NCI-H2081 treated with DMSO at 0.1 percent for 48 hours (cell line): ENCODE measurements around the gene CLDN2.

Experiments used
- DNase-seq: peaks from one replicate; lab custom pipeline; 2025; lab: John Stamatoyannopoulos, UW

CLDN2 gene

GRCh38 chrX:106921637-106922036, 1.4 kb downstream of the CLDN2 start:
- DNase-seq = no peak

DNA sequence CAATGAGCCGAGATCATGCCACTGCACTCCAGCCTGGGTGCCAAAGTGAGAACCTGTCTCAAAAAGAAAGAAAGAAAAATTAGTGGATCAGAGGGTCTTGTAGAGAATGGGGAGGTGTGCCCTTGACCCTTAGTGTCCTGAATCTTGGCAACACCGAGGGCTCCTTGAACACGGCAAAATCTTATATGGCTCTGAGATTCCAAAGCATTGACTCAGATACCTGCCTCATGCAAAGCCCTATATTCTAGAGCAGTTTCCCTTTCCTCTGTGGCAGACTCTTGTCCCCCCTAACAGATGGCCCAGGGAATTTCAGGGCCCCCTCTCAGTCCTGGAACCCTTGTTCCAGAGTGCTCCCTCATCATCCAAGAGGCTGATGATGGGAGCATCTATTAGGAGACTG, 6.8 kb downstream of the CLDN2 start:
- DNase-seq = no peak

DNA sequence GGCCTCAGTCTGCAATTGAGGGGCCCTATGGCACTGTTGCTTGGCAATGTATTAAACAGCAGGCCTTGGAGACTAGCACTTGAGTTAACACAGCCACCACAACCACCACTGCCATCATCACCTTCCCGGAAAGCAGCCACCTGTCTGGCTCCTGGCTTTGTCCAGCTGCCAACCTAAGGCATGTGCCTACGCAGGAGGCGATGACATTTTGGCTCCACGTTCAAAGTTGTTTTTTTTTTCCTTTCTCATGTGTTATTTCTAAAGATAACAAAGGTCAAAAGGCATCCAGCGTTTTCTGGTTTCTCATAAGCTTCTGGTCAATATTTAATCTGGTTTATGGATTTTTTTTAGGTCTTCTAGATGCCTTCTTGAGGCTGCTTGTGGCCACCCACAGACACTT, 7.5 kb downstream of the CLDN2 start:
- DNase-seq = no peak

- DNase-seq = no peak
These were observed 8.0 kb downstream of the CLDN2 start for GRCh38 chrX:106928227-106928626.

- DNase-seq = no peak
These were observed 11.8 kb downstream of the CLDN2 start for GRCh38 chrX:106931831-106932491.

GRCh38 chrX:106932492-106932923, 12.3 kb downstream of the CLDN2 start:
- no peak for DNase-seq

GRCh38 chrX:106932960-106933537, 12.8 kb downstream of the CLDN2 start:
- no peak for DNase-seq

DNA sequence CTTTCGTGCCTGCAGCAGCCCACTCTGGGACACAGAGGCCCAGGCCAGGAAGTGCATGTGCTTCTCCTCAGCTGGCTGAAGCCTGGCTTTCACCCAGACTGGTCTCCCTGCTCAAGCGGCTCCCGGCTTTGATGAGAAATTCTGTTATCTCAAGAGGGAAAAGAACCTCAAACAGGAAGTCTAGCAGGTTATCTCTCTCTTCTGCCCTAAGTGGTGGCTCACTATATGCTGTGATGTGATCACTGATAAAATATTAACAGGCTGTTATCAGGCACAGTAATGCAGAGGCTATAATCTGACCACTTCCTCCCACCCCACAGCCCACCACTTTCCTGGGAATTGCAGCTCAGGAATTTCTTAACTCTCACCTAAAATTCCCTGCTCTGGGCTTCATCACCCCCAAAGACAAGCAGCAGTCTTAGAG, 13.3 kb downstream of the CLDN2 start:
- DNase-seq = no peak

GRCh38 chrX:106935175-106935574, 15.0 kb downstream of the CLDN2 start:
- DNase-seq = no peak

GRCh38 chrX:106936246-106936645, 16.0 kb downstream of the CLDN2 start:
- no peak for DNase-seq

DNA sequence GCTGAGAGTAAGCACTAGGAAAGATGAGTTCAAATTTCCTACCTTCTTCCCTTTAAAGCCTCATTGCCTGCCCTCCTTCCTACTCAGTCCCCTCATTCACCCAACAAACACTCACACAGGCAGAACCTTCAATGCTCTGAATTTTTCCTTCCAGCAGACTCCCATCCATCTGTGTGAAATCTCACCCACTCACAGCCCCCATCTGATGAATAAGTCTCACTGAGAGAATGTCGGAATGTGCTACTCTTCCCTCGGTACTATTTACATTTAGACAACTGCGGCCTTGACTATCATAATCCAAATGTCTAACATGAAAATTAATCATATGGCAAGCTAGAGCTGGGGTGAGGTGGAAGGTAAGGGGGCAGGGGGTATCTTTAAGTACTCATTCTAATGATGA, 19.4 kb downstream of the CLDN2 start:
- no peak for DNase-seq

GRCh38 chrX:106940068-106940467, 19.9 kb downstream of the CLDN2 start:
- no peak for DNase-seq

DNA sequence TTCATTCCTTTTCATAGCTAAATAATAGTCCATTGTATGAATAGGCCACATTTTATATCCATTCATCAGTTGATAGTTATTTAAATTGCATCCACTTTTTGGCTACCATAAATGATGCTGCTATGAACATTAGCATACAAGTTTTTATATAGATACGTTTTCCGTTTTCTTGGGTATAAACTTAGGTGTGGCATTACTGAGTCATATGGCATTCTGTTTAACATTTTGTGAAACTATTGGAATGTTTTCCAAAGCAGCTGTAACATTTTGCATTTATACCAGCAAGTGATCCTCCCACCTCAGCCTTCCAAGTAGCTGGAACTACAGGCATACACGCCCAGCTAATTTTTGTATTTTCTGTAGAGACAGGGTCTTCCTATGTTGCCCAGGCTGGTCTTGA, 26.3 kb downstream of the CLDN2 start:
- no peak for DNase-seq

DNA sequence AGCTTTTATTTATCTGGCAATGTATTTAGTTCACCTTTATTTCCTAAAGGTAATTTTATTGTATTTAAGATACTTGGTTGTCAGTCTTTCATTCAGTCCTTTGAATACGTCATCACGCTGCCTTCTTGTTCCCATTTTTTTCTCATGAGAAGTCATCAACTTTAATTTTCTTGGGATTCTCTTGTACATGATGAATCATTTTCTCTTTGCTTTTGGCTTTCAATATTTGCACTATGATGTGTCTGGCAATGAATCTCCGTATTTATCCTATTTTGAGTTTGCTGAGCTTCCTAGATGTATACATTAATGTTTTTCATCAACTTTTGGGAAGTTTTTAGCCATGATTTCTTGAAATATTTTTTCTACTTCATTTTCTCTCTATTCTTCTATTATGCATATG, 28.4 kb downstream of the CLDN2 start:
- no peak for DNase-seq

DNA sequence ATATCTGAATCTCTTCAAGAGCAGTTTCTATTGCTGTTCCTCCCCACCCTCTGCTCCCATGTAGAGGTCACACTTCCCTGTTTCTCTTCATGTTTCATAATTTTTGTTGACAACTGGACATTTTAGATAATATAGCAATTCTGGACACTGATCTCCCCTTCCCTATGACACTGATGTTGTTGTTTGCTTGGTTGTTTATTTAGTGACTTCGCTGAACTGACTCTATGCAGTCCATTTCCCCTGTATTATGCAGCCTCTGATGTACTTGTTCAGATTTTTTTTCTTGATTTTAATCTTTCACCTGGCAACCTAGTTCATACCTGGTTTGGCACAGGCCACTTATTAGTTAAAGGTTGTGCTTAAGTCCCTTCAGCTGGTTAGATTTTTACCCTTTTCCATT, 29.2 kb downstream of the CLDN2 start:
- DNase-seq = no peak

DNA sequence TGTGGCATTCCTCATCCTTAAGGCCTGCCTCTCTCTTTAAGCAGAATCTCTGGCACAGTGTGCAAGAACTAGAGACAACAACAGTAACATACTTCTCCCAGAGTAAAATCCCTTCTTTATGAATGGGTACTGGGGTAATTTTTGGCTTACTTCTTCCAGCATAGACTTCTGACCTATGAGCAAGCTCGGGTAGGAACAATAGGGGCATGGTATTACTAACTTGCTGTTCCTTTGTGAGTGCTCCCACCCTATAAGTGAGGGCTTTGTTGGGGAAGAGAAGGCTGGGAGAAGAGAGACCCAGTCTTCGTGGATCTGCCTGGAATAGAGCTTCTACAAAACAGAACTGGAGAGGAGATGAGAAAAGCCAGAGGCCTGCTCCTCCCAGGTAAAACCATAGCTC, 30.2 kb downstream of the CLDN2 start:
- DNase-seq = no peak

- no peak for DNase-seq
These were observed 31.0 kb downstream of the CLDN2 start for GRCh38 chrX:106951230-106951629.

DNA sequence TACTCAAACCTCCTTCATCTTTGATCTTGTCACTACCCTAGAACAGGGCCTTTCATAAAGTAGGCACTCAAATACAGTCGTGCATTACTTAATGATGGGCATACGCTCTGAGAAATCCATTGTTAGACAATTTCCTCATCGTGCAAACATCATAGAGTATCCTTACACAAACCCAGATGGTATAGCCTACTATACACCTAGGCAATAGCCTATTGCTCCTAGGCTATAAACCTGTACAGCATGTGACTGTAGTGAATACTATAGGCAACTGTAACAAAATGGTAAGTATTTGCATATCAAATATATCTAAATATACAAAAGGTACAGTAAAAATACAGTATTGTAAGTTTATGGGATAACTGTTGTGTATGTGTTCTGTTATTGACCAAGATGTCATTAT, 31.9 kb downstream of the CLDN2 start:
- DNase-seq = no peak

DNA sequence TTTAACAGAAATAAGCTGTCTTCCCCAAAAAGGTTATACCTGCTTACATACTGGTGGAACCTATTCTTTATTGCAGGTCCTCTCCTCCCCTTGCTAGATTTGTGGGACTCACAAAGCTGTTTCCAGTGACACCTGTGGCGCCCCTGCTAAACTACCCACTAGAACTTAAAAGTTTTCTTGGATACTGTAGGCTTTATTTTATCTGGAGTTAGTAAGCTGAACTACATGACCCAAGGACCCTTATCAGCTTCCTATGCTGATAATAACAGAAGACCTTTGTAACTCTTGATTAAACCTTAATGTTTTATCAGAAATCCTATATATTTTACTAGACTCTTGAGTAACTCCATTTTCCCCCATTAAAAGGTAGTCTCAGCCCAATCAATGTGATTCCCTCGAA, 32.3 kb downstream of the CLDN2 start:
- no peak for DNase-seq

DNA sequence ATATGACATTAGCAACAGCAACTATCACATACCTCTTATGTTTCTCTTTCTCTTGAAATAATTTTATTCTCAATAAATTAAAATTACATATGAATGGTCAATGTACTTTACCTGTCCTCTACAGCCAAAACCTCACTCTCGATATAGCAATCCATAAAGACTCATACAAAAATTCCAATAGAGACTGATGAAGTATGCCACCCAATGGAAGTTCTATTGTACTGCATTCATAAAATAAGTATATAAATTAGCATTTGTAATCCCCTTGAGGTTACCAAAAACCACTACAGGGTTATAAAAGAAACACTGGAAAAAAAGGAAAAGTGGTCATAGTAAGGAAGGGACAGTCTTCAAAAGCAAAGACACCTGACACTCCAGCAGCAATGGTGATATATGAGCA, 32.8 kb downstream of the CLDN2 start:
- DNase-seq = no peak

DNA sequence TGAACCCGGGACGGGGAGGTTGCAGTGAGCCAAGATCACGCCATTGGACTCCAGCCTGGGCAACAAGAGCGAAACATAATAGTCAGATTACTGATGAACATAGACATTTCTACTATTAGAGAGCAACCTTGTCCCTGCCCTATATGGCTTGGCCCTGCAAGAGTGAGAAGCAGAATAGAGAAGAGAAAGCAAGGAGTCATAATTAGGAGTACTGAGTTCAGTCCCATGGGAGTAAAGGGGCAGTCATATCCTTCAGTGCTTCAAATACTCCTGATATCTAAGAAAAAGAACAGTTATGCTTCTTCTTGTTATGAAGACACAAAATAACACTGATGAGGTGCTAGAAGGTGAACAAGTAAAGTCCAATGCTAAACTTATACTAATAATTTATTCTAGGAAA, 33.8 kb downstream of the CLDN2 start:
- no peak for DNase-seq

- no peak for DNase-seq
These were observed 35.0 kb downstream of the CLDN2 start for GRCh38 chrX:106955004-106955772.

DNA sequence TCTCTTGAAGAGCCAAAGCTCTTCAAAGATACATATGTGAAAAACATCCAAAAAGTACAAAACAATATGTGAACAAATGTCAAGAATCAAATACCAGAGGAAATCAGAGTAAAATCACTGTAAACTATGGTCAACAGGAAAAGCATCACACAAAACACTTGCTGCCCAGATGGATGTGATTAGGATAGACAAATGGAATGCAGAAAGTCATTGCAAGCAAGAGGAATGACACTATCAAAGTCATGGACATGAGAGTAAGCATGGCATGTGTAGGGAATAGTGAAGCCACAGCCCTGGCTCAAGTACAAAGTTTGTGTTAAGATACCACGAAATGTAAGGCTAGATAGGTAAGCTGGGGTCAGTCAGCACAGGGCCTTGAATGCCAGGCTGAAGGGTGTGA, 37.7 kb downstream of the CLDN2 start:
- no peak for DNase-seq
